Measurements from ENCODE around the gene FAM124A. TPM values are rescaled to one million over a fixed set of nuclear protein-coding genes. Genes with fewer than 3 reads are reported as not detected.

The FAM124A gene
- total and polyA plus RNA-seq, 3 experiments from 2014 or later, result 0.13 TPM; not detected in 2

GRCh38 chr13:51237386-51237785, 15.2 kb downstream of the FAM124A start:
- no peak overlapping the region for H3K27ac Mint-ChIP-seq
- ChIA-PET POLR2A (no interaction called here), CTCF (interaction anchor here (1.6 kb wide), 1 partner anchor 17 kb away, joined by 3 read pairs; no protein-coding TSS in a partner anchor)
- Histone ChIP-seq H3K4me3 (ENCODE audit: low read length) (no peak overlapping the region), H3K27ac (ENCODE audit: low read depth, low read length) (no peak overlapping the region), H3K27me3 (ENCODE audit: insufficient read depth, low read length, poor library complexity, severe bottlenecking) (no peaks in the 10 kb centered on the region), H3K9me3 (ENCODE audit: low read length) (no peaks in the 10 kb centered on the region), H3K4me1 (ENCODE audit: insufficient read depth, low read length) (no peaks in the 10 kb centered on the region), H3K36me3 (ENCODE audit: insufficient read depth, low read length) (no peaks in the 10 kb centered on the region)
- no peak for DNase-seq
- H3K9me3 Mint-ChIP-seq, result no peaks in the 10 kb centered on the region
- H3K4me1 Mint-ChIP-seq, result no peaks in the 10 kb centered on the region
- no peaks in the 10 kb centered on the region for H3K36me3 Mint-ChIP-seq
- peaks cover 24 to 37% of the 10 kb centered on the region in 2 donors for H3K27me3 Mint-ChIP-seq
- H3K4me3 Mint-ChIP-seq, result no peak overlapping the region

DNA sequence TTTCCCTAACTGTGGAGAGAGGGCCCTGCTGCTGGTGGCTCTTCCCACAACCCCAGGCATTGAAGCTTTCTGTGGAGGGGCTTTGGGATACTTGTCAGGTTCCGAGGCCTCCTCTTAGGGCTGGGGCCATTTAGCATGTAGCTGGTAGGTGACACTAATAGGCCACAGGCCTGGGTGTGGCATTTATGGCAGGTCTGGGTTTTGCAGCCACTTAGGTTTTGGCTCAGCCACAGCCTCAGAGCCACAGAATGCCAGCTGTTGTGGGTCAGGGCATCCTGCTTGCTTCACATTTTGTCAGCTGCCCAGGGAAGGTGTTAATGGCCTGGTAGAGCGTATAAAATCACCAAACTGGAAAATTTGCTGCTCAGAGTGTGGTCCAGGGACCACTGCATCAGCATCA, 15.7 kb downstream of the FAM124A start:
- Mint-ChIP-seq H3K9me3 (no peaks in the 10 kb centered on the region), H3K4me3 (no peak overlapping the region), H3K36me3 (no peaks in the 10 kb centered on the region), H3K27ac (no peak overlapping the region), H3K27me3 (peaks cover 19 to 32% of the 10 kb centered on the region in 2 donors), H3K4me1 (no peaks in the 10 kb centered on the region)
- Histone ChIP-seq H3K4me1 (ENCODE audit: insufficient read depth, low read length) (no peaks in the 10 kb centered on the region), H3K4me3 (ENCODE audit: low read length) (no peak overlapping the region), H3K9me3 (ENCODE audit: low read length) (no peaks in the 10 kb centered on the region), H3K27ac (ENCODE audit: low read depth, low read length) (no peak overlapping the region), H3K36me3 (ENCODE audit: insufficient read depth, low read length) (no peaks in the 10 kb centered on the region), H3K27me3 (ENCODE audit: insufficient read depth, low read length, poor library complexity, severe bottlenecking) (no peaks in the 10 kb centered on the region)
- POLR2A ChIA-PET, result no interaction called here
- CTCF ChIA-PET, result interaction anchor here (1.6 kb wide), 1 partner anchor 17 kb away, joined by 3 read pairs; no protein-coding TSS in a partner anchor
- no peak for DNase-seq

GRCh38 chr13:51240178-51240577, 18.0 kb downstream of the FAM124A start:
- Histone ChIP-seq H3K4me3 (ENCODE audit: low read length) (no peak overlapping the region), H3K27ac (ENCODE audit: low read depth, low read length) (no peak overlapping the region), H3K27me3 (ENCODE audit: insufficient read depth, low read length, poor library complexity, severe bottlenecking) (no peaks in the 10 kb centered on the region), H3K4me1 (ENCODE audit: insufficient read depth, low read length) (no peaks in the 10 kb centered on the region), H3K36me3 (ENCODE audit: insufficient read depth, low read length) (no peaks in the 10 kb centered on the region), H3K9me3 (ENCODE audit: low read length) (no peaks in the 10 kb centered on the region)
- DNase-seq, result no peak
- peaks cover 12 to 28% of the 10 kb centered on the region in 2 donors for H3K27me3 Mint-ChIP-seq
- no peaks in the 10 kb centered on the region for H3K4me1 Mint-ChIP-seq
- no peaks in the 10 kb centered on the region for H3K36me3 Mint-ChIP-seq
- no peak overlapping the region for H3K4me3 Mint-ChIP-seq
- H3K27ac Mint-ChIP-seq, result no peak overlapping the region
- CTCF ChIA-PET, result no interaction called here
- H3K9me3 Mint-ChIP-seq, result no peaks in the 10 kb centered on the region
- POLR2A ChIA-PET, result no interaction called here

DNA sequence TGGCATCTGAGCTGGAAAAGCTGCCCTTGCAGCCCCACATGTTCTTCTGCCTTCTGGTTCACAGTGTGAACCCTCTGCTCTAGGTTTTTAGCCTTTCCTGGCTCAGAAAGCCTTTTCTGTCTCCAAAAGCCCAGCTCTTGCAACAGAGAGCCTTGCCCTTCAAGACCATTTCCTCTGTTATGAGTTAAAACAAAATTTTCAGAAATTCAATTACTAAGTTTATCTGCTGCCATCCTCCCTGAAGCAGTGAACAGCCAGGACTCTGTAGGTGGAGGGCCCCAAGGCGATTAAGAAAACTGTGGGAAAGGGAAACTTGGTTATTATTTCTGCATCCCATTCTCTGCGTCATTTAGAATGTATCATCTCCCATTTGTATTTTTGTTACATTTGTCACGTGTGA, 18.8 kb downstream of the FAM124A start:
- no peak overlapping the region for H3K4me3 Mint-ChIP-seq
- H3K27me3 ChIP-seq (ENCODE audit: insufficient read depth, low read length, poor library complexity, severe bottlenecking), result no peaks in the 10 kb centered on the region
- H3K27ac ChIP-seq (ENCODE audit: low read depth, low read length), result no peak overlapping the region
- H3K36me3 ChIP-seq (ENCODE audit: insufficient read depth, low read length), result no peaks in the 10 kb centered on the region
- H3K36me3 Mint-ChIP-seq, result no peaks in the 10 kb centered on the region
- H3K27me3 Mint-ChIP-seq, result peaks cover 14 to 26% of the 10 kb centered on the region in 2 donors
- H3K4me1 ChIP-seq (ENCODE audit: insufficient read depth, low read length), result no peaks in the 10 kb centered on the region
- H3K9me3 ChIP-seq (ENCODE audit: low read length), result no peaks in the 10 kb centered on the region
- no peak for DNase-seq
- POLR2A ChIA-PET, result no interaction called here
- no peak overlapping the region for H3K27ac Mint-ChIP-seq
- H3K4me1 Mint-ChIP-seq, result no peaks in the 10 kb centered on the region
- CTCF ChIA-PET, result no interaction called here
- no peak overlapping the region for H3K4me3 ChIP-seq (ENCODE audit: low read length)
- H3K9me3 Mint-ChIP-seq, result no peaks in the 10 kb centered on the region

- CTCF ChIA-PET, result no interaction called here
- H3K27me3 ChIP-seq (ENCODE audit: insufficient read depth, low read length, poor library complexity, severe bottlenecking), result no peaks in the 10 kb centered on the region
These were observed 19.5 kb downstream of the FAM124A start for GRCh38 chr13:51241720-51242119.

DNA sequence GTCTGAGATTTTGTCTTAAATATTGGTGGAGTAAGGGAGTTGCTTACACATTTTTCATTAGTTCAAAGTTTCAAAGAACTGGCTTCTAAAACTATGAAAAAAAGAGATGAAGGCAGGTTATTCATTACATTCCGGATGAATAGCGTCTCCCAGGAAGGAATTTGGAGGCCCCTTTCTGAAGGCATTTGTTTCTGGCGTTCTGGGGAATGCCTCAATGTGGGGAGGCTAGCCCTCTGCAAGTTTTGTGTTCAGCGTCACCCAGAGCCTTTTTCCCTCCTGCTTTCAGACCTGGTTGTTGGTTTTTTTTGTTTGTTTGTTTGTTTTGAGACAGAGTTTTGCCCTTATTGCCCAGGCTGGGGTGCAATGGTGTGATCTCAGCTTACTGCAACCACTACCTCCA, 21.0 kb downstream of the FAM124A start:
- Histone ChIP-seq H3K27me3 (ENCODE audit: insufficient read depth, low read length, poor library complexity, severe bottlenecking) (no peaks in the 10 kb centered on the region), H3K36me3 (ENCODE audit: insufficient read depth, low read length) (no peaks in the 10 kb centered on the region), H3K4me1 (ENCODE audit: insufficient read depth, low read length) (no peaks in the 10 kb centered on the region), H3K27ac (ENCODE audit: low read depth, low read length) (no peak overlapping the region), H3K9me3 (ENCODE audit: low read length) (no peaks in the 10 kb centered on the region), H3K4me3 (ENCODE audit: low read length) (no peak overlapping the region)
- no peak for DNase-seq
- POLR2A ChIA-PET, result no interaction called here
- H3K27ac Mint-ChIP-seq, result no peak overlapping the region
- H3K4me3 Mint-ChIP-seq, result no peak overlapping the region
- H3K36me3 Mint-ChIP-seq, result no peaks in the 10 kb centered on the region
- H3K4me1 Mint-ChIP-seq, result no peaks in the 10 kb centered on the region
- CTCF ChIA-PET, result no interaction called here
- H3K27me3 Mint-ChIP-seq, result peaks cover 11 to 24% of the 10 kb centered on the region in 2 donors
- no peaks in the 10 kb centered on the region for H3K9me3 Mint-ChIP-seq

More at GRCh38 chr13:51241720-51242119, 19.5 kb downstream of the FAM124A start:
- no peaks in the 10 kb centered on the region for H3K4me1 ChIP-seq (ENCODE audit: insufficient read depth, low read length)
- Mint-ChIP-seq H3K9me3 (no peaks in the 10 kb centered on the region), H3K4me3 (no peak overlapping the region), H3K36me3 (no peaks in the 10 kb centered on the region), H3K27ac (no peak overlapping the region), H3K27me3 (peaks cover 14 to 24% of the 10 kb centered on the region in 2 donors), H3K4me1 (no peaks in the 10 kb centered on the region)
- no peak overlapping the region for H3K4me3 ChIP-seq (ENCODE audit: low read length)
- no peaks in the 10 kb centered on the region for H3K36me3 ChIP-seq (ENCODE audit: insufficient read depth, low read length)
- H3K9me3 ChIP-seq (ENCODE audit: low read length), result no peaks in the 10 kb centered on the region
- POLR2A ChIA-PET, result no interaction called here
- no peak for DNase-seq
- no peak overlapping the region for H3K27ac ChIP-seq (ENCODE audit: low read depth, low read length)

GRCh38 chr13:51243832-51244231, 21.6 kb downstream of the FAM124A start:
- H3K9me3 ChIP-seq (ENCODE audit: low read length), result no peaks in the 10 kb centered on the region
- Mint-ChIP-seq H3K9me3 (no peaks in the 10 kb centered on the region), H3K36me3 (no peaks in the 10 kb centered on the region), H3K27me3 (peaks cover 11 to 19% of the 10 kb centered on the region in 2 donors), H3K27ac (no peak overlapping the region), H3K4me3 (no peak overlapping the region), H3K4me1 (no peaks in the 10 kb centered on the region)
- ChIA-PET CTCF (interaction anchor here (1.3 kb wide), 1 partner anchor 12 kb away, joined by 4 read pairs; no protein-coding TSS in a partner anchor), POLR2A (no interaction called here)
- H3K27me3 ChIP-seq (ENCODE audit: insufficient read depth, low read length, poor library complexity, severe bottlenecking), result no peaks in the 10 kb centered on the region
- DNase-seq, result no peak
- no peak overlapping the region for H3K4me3 ChIP-seq (ENCODE audit: low read length)
- no peak overlapping the region for H3K27ac ChIP-seq (ENCODE audit: low read depth, low read length)
- no peaks in the 10 kb centered on the region for H3K4me1 ChIP-seq (ENCODE audit: insufficient read depth, low read length)
- H3K36me3 ChIP-seq (ENCODE audit: insufficient read depth, low read length), result no peaks in the 10 kb centered on the region

DNA sequence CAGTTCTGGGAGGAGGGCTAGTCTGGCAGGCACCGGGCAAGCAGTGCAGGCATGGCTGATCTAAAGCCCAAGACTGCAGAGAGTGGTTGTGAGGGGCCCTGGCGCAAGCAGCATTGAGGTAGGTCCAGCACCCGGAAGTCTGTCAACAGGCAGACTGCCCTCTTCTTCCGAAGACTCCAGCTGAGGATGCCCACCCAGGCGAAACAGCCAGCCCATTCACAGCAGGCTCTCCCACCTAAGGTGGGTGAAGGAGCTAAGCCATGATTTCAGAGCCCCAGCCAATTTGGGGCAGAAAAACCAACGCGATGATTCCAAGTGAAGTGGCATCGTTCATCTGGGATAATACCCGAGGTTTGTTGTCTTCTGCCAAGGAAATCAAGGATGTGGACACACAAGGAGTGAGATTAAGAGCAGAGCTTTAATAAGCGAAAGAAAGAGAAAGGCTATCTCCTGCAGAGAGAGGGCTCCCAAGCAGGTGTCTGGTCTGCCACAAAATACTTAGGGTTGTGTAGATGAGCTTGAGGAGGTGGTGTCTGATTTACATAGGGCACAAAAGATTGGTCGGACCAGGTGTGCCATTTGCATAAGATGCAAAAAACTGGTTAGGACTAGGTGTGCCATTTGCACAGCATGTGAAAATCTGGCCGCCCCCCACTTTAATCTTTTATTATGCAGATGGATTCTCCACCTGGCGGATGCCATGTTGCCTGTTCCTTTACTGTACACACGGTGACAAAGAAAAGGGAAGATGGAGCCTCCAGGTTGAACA, 22.6 kb downstream of the FAM124A start:
- Mint-ChIP-seq H3K4me3 (no peak overlapping the region), H3K9me3 (no peaks in the 10 kb centered on the region), H3K27me3 (peaks cover 11 to 17% of the 10 kb centered on the region in 2 donors), H3K36me3 (no peaks in the 10 kb centered on the region), H3K4me1 (no peaks in the 10 kb centered on the region), H3K27ac (no peak overlapping the region)
- H3K4me3 ChIP-seq (ENCODE audit: low read length), result no peak overlapping the region
- CTCF ChIA-PET, result interaction anchor here (1.3 kb wide), 1 partner anchor 11 kb away, joined by 4 read pairs; no protein-coding TSS in a partner anchor
- H3K27ac ChIP-seq (ENCODE audit: low read depth, low read length), result no peak overlapping the region
- DNase-seq, result no peak
- POLR2A ChIA-PET, result no interaction called here
- H3K4me1 ChIP-seq (ENCODE audit: insufficient read depth, low read length), result no peaks in the 10 kb centered on the region
- no peaks in the 10 kb centered on the region for H3K27me3 ChIP-seq (ENCODE audit: insufficient read depth, low read length, poor library complexity, severe bottlenecking)
- no peaks in the 10 kb centered on the region for H3K9me3 ChIP-seq (ENCODE audit: low read length)
- no peaks in the 10 kb centered on the region for H3K36me3 ChIP-seq (ENCODE audit: insufficient read depth, low read length)

All from CD8-positive, alpha-beta memory T cell (primary cell).